ENCODE data around the gene ATG13.
"Not testable (repeated sequence)": the region's sequence is repeated elsewhere in the genome, so short reads cannot be mapped to it uniquely, and the experiment has no call there.

ATG13 gene

GRCh38 chr11:46649180-46649738 is 31.9 kb downstream of the ATG13 start:
- no peak for DNase-seq

DNA sequence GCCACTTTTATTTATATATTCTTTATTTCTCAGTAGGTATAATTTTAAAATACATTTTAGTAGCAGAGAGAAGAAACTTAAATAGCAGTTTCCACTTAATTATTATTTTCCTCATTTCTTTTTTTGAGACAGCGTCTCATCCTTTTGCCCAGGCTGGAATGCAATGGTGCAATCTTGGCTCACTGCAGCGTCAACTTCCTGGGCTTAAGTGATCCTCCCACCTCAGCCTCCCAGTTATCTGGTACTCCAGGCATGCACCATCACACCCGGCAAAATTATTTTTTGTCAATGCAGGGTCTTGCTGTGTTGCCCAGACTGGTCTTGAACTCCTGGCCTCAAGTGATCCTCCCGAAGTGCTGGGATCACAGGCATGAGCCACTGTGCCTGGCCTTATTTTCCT is 38.3 kb downstream of the ATG13 start:
- DNase-seq, result no peak

- no peak for DNase-seq
These were observed 39.8 kb downstream of the ATG13 start for GRCh38 chr11:46657186-46657585.

- no peak for DNase-seq
These were observed 40.9 kb downstream of the ATG13 start for GRCh38 chr11:46658259-46658658.

DNA sequence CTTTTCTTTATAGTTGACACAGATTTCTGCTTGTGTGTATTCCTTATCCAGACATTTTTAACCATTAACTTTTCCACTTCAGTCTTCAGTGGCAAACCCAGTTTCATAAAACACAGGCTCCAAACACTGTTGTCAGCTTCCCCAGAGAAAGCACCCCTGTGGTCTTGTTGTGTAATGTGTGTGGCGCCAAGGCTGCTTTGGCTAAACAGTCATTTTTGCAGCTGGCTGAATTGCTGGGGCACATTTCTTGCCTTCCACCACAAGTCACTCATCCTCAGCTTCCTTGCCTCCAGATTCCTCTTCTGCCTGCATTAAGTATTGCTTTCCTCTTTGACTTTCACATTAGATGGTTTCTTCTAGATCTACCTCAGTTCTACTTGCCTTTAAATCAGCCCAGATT is 42.6 kb downstream of the ATG13 start:
- DNase-seq, result no peak

- DNase-seq, result no peak
These were observed 44.5 kb downstream of the ATG13 start for GRCh38 chr11:46661836-46662235.

GRCh38 chr11:46662366-46662765 is 45.0 kb downstream of the ATG13 start:
- DNase-seq, result no peak

- DNase-seq, result no peak
These were observed 46.1 kb downstream of the ATG13 start for GRCh38 chr11:46663277-46663940.

- no peak for DNase-seq
These were observed 47.3 kb downstream of the ATG13 start for GRCh38 chr11:46664612-46665011.

DNA sequence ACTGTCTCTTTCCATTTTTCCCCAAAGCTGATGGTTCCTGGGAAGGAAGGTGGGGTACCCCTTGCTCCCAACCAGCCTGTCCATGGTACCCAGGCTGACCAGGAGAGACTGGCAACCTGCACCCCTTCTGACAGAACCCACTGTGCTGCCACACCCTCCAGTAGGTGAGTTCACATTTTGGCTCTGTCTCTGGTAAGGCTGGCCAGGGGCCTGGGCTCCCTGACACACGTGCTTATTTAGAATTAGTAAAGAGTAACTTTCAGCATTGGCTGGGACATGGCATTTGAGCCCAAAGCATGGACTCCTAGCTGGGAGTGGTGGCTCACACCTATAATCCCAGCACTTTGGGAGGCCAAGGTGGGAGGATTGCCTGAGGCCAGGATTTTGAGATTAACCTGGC is 48.0 kb downstream of the ATG13 start:
- no peak for DNase-seq

DNA sequence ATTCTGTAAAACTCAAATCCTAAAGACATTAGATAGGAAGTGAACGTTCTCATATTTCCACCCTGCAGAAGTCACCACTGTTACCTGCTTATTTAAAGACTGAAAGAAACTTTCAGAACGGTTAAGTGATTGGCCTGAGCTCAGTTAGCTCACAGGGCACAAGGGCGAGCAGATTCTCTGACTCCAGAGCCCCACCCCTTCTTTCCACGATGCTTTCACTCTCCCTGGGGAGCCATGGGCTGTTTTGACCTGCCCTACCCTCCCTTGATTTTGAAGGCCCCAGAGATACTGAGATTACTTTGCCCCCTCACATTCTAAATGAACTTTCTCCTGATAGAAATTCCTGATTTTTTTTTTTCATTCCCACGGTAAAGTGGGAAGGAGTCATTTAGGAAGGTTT is 49.2 kb downstream of the ATG13 start:
- no peak for DNase-seq

- DNase-seq, result no peak
These were observed 49.7 kb downstream of the ATG13 start for GRCh38 chr11:46667043-46667481.

GRCh38 chr11:46668480-46669085 is 51.2 kb downstream of the ATG13 start:
- DNase-seq, result no peak

DNA sequence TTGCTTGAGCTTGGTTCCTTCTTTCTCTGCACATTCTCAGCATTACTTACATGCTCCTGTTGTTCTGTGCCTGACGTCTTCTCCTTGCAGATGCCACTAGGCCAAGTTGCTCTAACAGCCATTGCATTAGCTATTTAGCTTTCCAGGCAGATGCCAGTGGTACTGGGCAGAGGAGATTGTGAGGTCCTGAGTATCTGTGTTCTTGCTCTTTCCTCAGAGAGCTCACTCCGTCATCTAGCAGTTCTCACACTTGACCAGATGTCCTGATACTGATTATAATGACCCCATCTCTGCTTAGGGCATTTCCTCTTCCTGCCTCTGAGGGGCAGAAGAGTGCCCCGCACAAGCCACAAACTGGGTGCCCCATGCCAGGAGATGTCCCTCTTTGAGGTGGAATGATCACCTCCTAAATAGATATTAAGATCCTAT is 52.4 kb downstream of the ATG13 start:
- no peak for DNase-seq

- not testable (repeated sequence) for DNase-seq
These were observed 53.2 kb downstream of the ATG13 start for GRCh38 chr11:46670521-46670920.

DNA sequence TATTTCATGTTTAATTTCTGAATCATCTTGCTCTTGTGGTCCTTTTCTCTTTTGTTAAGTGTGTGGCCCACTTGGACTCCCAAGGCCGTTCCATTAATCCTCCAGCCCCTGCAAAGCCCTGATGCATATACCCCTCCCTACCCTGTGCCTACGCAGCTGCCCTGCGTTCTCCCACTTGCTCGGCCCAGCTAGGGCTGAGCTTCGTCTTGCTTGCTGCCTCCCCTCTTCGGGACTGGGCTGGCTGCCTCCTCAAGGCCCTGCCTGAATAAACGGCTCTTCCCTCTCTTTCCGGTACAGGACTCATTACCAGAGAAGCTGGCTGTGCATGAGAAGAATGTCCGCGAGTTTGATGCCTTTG is 54.6 kb downstream of the ATG13 start:
- no peak for DNase-seq

DNA sequence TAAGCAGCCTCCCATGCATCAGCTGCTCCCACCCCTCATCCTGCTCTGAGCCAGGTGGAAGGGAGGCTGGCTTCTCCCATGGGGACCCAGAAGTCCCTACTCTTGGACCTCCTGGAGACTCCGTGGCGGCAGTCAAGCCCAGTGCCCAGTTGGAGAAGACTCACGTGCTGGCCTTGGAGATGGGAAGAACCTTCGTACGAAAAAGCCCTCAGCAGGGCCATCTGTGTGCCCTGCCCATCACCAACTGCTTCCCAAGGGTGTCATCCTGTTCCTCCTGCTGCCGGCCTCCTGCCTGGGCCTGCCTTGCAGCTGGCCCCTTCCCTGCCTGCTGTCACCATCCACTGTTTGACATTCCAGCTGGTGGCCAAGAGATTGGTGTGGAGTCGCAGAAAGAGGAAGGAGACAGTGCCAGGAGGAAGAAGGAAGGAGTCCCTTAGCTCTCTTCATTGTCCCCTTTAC is 55.1 kb downstream of the ATG13 start:
- DNase-seq, result no peak

DNA sequence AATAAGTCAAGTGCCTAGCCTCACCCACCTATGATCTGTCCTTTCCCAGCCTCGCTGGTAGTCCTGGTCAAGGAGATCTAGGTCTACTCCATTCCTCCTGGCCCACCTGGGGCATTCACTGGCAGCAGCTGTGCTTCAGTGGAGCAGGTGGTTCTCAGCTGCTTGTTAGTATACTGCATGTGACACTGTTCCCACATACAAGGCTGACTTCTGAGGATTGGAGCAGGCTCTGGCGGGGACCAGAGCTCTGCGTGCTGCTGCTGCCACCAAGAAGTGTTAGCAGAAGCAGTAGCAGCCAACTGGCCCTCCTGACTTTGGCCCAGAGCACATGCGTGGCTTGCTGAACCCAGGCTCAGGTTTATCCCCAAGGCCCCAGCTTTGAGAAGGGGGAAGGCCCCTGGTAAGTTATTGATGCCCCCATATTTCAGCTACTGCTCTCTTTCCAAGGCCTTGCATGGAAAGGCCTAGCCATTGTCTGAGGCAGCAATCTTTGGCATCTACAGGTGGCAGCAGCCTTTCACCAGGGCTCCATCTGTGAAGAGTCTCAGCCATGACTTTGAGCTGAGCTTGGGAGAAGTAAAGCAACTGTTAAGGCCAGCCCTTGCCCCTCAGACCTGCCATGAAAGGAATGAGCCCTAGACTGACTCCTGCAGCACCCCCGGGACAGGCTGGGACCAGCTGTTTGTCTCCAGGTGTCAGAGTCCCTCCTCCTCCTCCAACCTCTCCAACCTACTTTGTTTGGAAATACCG is 56.5 kb downstream of the ATG13 start:
- no peak for DNase-seq

DNA sequence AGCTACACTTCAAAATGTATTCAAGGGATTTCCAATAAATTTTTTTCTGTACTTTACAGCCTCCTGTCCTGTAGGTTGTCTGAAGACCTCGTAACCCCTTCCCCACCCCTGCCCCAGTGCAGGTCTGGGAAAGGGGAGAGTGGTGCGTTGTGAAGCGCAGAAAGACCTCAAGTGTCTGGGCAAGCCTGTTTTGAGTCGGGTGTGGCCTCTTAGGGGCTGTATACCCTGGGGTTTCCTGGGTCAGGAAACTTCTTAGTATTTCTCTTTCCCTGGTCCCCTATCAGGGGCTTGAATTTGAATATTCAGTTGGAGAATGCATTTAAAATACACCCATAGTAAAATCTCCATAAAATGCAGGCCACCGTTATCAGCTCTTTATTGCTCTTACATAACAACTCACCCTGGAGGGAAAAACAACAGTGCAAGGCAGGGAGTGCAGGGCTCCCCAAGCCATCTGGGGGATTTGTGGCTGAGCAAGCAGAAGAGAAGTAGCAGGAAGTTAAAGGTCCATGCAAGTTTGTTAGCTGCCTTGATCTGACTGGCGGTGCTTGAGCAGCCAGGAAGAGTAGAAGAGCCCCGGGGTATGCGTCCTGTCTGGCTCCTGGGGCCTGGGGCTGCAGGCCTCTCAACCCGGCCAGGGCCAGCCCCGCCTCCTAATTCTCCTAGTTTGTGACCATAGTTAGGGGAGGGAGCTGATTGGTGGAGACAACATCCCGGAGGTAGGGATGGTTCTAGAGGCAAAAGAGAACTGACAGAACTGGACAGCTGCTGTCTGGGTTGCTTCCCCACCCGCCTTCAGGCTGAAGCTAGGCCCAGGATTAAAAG is 57.3 kb downstream of the ATG13 start:
- no peak for DNase-seq

DNA sequence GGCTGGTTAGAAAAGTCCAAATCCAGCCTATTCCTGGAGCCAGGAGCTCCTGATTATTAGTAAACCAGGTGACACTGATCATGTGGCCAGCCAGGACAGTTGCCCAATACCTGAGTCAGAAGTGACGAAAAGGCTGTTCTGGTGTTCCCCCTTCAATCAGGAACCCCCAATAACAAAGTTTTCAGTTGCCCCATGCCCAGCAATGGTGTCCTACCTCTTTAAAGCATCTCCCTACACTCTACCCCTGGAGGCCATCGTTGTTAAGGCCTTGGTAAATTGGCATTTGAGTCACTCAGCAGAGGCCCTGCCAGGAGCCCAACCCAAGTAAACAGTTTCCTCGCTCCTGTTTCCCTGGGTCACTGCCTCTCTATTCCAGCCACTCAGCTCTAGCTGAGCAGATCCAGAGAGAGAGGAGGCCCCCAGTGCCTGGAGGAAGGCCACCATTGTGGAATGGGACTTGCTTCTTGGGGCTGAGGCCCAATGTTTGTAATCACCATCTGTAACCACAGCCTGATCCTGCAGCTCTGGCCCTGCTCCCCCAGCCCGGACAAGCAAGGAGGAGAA is 58.0 kb downstream of the ATG13 start:
- DNase-seq, result no peak

GRCh38 chr11:46675949-46676348 is 58.6 kb downstream of the ATG13 start:
- DNase-seq, result no peak

DNA sequence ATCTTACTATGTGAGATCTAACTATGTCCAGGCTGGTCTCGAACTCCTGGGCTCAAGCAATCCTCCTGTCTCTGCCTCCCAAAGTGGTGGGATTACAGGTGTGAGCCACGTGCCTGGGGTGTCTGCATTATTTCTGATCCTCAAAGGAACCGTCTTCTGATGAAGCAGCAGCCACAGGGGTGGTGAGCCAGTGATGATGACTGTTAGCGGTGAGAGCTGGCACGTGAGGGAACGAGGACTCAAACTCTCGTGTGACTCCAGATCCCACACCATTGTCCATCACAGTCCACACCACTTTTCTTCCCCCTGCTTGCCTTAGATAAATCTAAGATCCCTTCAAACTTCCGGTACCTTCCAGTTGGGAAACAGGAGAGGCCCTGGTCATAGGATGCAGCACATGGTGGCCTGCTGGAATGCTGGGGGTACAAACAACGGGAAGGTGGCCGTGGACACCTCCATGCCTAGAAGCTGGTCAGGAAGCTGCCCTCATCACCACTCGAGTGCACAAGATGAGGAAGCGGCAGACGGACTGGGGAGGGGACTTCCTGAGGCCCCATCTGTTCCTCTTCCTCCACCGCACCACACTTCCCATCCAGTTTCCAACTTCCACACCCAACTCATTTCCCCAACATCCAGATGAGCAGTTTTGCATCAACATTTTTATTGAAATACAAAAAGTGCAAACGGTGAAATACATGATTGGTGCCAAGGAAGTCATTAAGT is 59.2 kb downstream of the ATG13 start:
- no peak for DNase-seq
